DOHH2 (cell line): Measurements from ENCODE around the gene PCDHGA3.

ENCODE experiments used
- EZH2phosphoT487 ChIP-seq: fragments of 200-600 bp; sonication (generic); IDR thresholded peaks from 2 replicates; pipeline ENCODE4 v1.6.1; 2017; ENCODE audit warnings: borderline replicate concordance, mild to moderate bottlenecking, antibody characterized with exemption, low read length, moderate library complexity, mixed read lengths
- TF ChIP-seq, protein P1 (sequence below): fragments of 200-600 bp; sonication (generic); IDR thresholded peaks from one replicate; pipeline ENCODE4 v1.5.1; 2014; ENCODE audit warnings: antibody characterized with exemption, mild to moderate bottlenecking, low read depth, low read length; ENCODE audit not compliant: poor library complexity, severe bottlenecking

DNA sequence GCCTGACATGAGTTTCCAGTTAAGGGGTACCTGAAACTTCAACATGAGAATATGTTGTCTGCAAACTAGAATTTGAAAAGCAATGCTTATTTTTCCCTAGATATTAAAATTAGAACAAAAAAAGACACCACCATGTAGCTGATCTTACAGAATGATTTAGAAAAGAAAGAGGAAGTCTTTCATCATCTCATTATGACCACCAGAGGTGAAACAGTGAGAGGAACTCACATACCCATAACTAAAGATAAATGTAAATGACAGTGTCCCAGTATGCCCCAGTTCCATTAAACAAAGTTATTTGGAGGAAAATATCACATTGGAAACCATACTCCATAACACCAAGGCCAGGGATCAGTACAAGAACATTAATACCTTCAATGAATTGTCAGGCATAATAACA is 29.9 kb upstream of the PCDHGA3 start:
- no peak for TF ChIP-seq EZH2phosphoT487
- TF ChIP-seq, protein P1, sequence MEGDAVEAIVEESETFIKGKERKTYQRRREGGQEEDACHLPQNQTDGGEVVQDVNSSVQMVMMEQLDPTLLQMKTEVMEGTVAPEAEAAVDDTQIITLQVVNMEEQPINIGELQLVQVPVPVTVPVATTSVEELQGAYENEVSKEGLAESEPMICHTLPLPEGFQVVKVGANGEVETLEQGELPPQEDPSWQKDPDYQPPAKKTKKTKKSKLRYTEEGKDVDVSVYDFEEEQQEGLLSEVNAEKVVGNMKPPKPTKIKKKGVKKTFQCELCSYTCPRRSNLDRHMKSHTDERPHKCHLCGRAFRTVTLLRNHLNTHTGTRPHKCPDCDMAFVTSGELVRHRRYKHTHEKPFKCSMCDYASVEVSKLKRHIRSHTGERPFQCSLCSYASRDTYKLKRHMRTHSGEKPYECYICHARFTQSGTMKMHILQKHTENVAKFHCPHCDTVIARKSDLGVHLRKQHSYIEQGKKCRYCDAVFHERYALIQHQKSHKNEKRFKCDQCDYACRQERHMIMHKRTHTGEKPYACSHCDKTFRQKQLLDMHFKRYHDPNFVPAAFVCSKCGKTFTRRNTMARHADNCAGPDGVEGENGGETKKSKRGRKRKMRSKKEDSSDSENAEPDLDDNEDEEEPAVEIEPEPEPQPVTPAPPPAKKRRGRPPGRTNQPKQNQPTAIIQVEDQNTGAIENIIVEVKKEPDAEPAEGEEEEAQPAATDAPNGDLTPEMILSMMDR = no peak
